Keratinocyte (primary cell): Measurements from ENCODE around the gene SMARCA1. TPM values are rescaled to one million over a fixed set of nuclear protein-coding genes. Genes with fewer than 3 reads are reported as not detected.

ENCODE experiments used
- DNase-seq: peaks from one replicate; pipeline ENCODE4 v3.0.0-alpha.2; 2011; ENCODE audit warnings: low read depth, missing footprints, low spot score
- FAIRE-seq: peaks from 2 replicates; lab custom pipeline; 2011; peaks lifted over from hg19 to GRCh38; lab: Jason Lieb, UNC
- H2AFZ ChIP-seq: 2 replicates; pipeline ENCODE4 v1.6.0; 2012; ENCODE audit warnings: low read length, control low read depth, inconsistent platforms; ENCODE audit not compliant: control insufficient read depth
- H3K27ac ChIP-seq: 2 replicates; pipeline ENCODE4 v1.5.1; 2011; ENCODE audit warnings: low read length; ENCODE audit not compliant: control insufficient read depth, insufficient read depth
- H3K27me3 ChIP-seq: 3 replicates; pipeline ENCODE4 v1.6.0; 2011; ENCODE audit warnings: low read length; ENCODE audit not compliant: control insufficient read depth, insufficient read depth; ENCODE audit errors: extremely low read depth
- H3K36me3 ChIP-seq, 2 experiments: 2 replicates in 1 of 2; 3 replicates in 1 of 2; pipeline ENCODE4 v1.5.1; 2011; ENCODE audit warnings: low read length in 2 of 2, mild to moderate bottlenecking in 1 of 2; ENCODE audit not compliant: control insufficient read depth in 2 of 2, insufficient read depth in 2 of 2; ENCODE audit errors: extremely low read depth in 1 of 2
- H3K4me1 ChIP-seq: 3 replicates; pipeline ENCODE4 v1.5.1; 2011; ENCODE audit warnings: low read length; ENCODE audit not compliant: control insufficient read depth, insufficient read depth; ENCODE audit errors: extremely low read depth
- H3K4me2 ChIP-seq: 3 replicates; pipeline ENCODE4 v1.6.0; 2011; ENCODE audit warnings: low read depth, low read length; ENCODE audit not compliant: control insufficient read depth, insufficient read depth; ENCODE audit errors: extremely low read depth
- H3K4me3 ChIP-seq, 3 experiments: fragments of 200-600 bp in 1 of 3; sonication (generic) in 1 of 3; 2 replicates in 2 of 3; 3 replicates in 1 of 3; pipeline ENCODE4 v1.5.1; 2011 to 2016; ENCODE audit warnings: low read length in 3 of 3, mild to moderate bottlenecking in 3 of 3, control low read depth in 2 of 3, inconsistent platforms in 1 of 3, low read depth in 1 of 3, mixed read lengths in 1 of 3, mixed run types in 1 of 3, moderate library complexity in 1 of 3; ENCODE audit not compliant: control insufficient read depth in 2 of 3, insufficient read depth in 2 of 3; ENCODE audit errors: extremely low read depth in 1 of 3
- H3K79me2 ChIP-seq: 2 replicates; pipeline ENCODE4 v1.6.0; 2012; ENCODE audit warnings: low read length; ENCODE audit not compliant: control insufficient read depth, insufficient read depth
- H3K9ac ChIP-seq: 3 replicates; pipeline ENCODE4 v1.6.0; 2011; ENCODE audit warnings: low read length; ENCODE audit not compliant: control insufficient read depth, insufficient read depth; ENCODE audit errors: extremely low read depth
- H3K9me1 ChIP-seq: 3 replicates; pipeline ENCODE4 v1.6.0; 2011; ENCODE audit warnings: low read length; ENCODE audit not compliant: control insufficient read depth, insufficient read depth; ENCODE audit errors: extremely low read depth
- H3K9me3 ChIP-seq: 2 replicates; pipeline ENCODE4 v1.5.1; 2012; ENCODE audit warnings: low read depth, low read length; ENCODE audit not compliant: control insufficient read depth
- H4K20me1 ChIP-seq: 3 replicates; pipeline ENCODE4 v1.6.0; 2011; ENCODE audit warnings: low read length; ENCODE audit not compliant: control insufficient read depth, insufficient read depth; ENCODE audit errors: extremely low read depth
- EZH2 ChIP-seq: IDR thresholded peaks from one replicate; pipeline ENCODE4 v1.6.1; 2012; ENCODE audit warnings: inconsistent platforms, mild to moderate bottlenecking, low read length, moderate library complexity
- dilution Hi-C: fragments of 300-500 bp; cut with MboI; formaldehyde crosslinking; loops from one replicate; pipeline ENCODE4 v1.7.0; 2020; ENCODE audit warnings: low sequenced_read_pairs; ENCODE audit not compliant: extremely low pct_ligation_motif_present
- polyA plus RNA-seq, 5 experiments: library from polyadenylated mRNA; depleted of rRNA in 3 of 5; stranded (reverse) in 3 of 5; stranded (forward) in 1 of 5; unstranded in 1 of 5; fragments of >200 nt; gene quantifications; 1 replicate in 1 of 5; 2 replicates in 3 of 5; 3 replicates in 1 of 5; pipeline versions ENCODE4 v1.2.1 to v1.2.3, GENCODE V29; 2011 to 2012; ENCODE audit warnings: missing spikeins in 2 of 5, low read depth in 1 of 5, low replicate concordance in 1 of 5
- TF ChIP-seq, protein P1 (sequence below), 3 experiments: IDR thresholded peaks in 1 of 3; conservative IDR thresholded peaks in 1 of 3; optimal IDR thresholded peaks in 1 of 3; 2 replicates in 2 of 3; 3 replicates in 1 of 3; pipeline versions ENCODE3 to v1.5.1; 2011; ENCODE audit warnings: low read length in 3 of 3, mild to moderate bottlenecking in 3 of 3, moderate library complexity in 2 of 3, control low read depth in 1 of 3, inconsistent platforms in 1 of 3; ENCODE audit not compliant: insufficient read depth in 2 of 3; ENCODE audit errors: extremely low read depth in 1 of 3

The SMARCA1 gene
- polyA plus RNA-seq, 1 donor (not counting 4 experiments of a cell fraction or from before 2014, with no cell fraction given) = 21.6 TPM

DNA sequence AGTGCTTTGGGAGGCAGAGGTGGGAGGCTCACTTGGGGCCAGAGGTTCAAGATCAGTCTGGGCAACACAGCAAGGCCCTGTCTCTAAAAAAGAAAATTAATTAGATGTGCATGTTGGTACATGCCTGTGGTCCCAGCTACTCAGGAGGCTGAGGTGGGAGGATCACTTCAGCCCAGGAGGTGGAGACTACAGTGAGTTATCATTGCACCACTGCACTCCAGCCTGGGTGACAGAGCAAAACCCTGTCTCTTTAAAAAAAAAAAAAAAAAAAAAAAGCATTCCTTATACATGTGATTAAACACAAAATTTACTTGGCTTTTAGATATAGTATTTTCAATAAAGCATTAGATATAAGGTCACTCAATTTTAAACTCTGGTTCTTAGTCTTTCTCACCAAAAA lies 34.9 kb downstream of the SMARCA1 start:
- no peak for DNase-seq
- H3K4me2 ChIP-seq = no peak overlapping the region
- H3K27ac ChIP-seq = no peak overlapping the region
- H3K4me3 ChIP-seq = no peak overlapping the region
- H3K27me3 ChIP-seq = no peaks in the 10 kb centered on the region
- H3K9me1 ChIP-seq = no peaks in the 10 kb centered on the region
- no peak overlapping the region for H3K9ac ChIP-seq
- H4K20me1 ChIP-seq = no peaks in the 10 kb centered on the region
- no peaks in the 10 kb centered on the region for H3K4me1 ChIP-seq
- dilution Hi-C loops = no loop called here
- H3K79me2 ChIP-seq = no peaks in the 10 kb centered on the region
- no peak overlapping the region for H2AFZ ChIP-seq
- no peak for FAIRE-seq
- H3K9me3 ChIP-seq = no peaks in the 10 kb centered on the region
- TF ChIP-seq EZH2 = no peak
- TF ChIP-seq, protein P1, sequence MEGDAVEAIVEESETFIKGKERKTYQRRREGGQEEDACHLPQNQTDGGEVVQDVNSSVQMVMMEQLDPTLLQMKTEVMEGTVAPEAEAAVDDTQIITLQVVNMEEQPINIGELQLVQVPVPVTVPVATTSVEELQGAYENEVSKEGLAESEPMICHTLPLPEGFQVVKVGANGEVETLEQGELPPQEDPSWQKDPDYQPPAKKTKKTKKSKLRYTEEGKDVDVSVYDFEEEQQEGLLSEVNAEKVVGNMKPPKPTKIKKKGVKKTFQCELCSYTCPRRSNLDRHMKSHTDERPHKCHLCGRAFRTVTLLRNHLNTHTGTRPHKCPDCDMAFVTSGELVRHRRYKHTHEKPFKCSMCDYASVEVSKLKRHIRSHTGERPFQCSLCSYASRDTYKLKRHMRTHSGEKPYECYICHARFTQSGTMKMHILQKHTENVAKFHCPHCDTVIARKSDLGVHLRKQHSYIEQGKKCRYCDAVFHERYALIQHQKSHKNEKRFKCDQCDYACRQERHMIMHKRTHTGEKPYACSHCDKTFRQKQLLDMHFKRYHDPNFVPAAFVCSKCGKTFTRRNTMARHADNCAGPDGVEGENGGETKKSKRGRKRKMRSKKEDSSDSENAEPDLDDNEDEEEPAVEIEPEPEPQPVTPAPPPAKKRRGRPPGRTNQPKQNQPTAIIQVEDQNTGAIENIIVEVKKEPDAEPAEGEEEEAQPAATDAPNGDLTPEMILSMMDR (optimal IDR thresholded peaks at IDR 0.05 in 1 of 3, IDR thresholded peaks at IDR 0.05 in 1 of 3, conservative IDR thresholded peaks at IDR 0.05 in 1 of 3; ENCODE audit: extremely low read depth in 1 of 3, insufficient read depth in 2 of 3, low read length in 3 of 3) = no peak
- peaks cover 0 to 2% of the 10 kb centered on the region in 2 experiments for H3K36me3 ChIP-seq

DNA sequence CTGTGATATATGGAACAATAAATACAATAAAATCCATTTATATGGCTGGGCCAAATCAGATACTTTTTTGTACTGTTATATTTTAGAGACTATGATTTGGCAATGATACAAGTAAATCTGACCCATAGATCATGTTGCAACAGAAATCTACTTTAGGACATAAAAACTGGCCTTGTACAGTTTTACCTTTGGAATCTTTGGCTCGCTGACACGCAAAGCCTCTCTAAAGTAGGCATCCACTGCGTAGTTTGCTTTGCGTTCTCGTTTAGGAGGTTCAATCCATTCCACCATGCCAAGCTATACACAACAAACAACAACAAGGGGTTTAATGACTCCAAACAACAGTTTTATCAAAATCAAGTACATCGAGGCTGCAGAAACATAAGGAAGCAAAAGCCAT lies 42.4 kb downstream of the SMARCA1 start:
- H4K20me1 ChIP-seq = no peaks in the 10 kb centered on the region
- H3K4me3 ChIP-seq = no peak overlapping the region
- H3K27ac ChIP-seq = no peak overlapping the region
- H3K9me3 ChIP-seq = no peaks in the 10 kb centered on the region
- no peaks in the 10 kb centered on the region for H3K4me1 ChIP-seq
- no peaks in the 10 kb centered on the region for H3K79me2 ChIP-seq
- no peak overlapping the region for H2AFZ ChIP-seq
- no peak overlapping the region for H3K9ac ChIP-seq
- no peaks in the 10 kb centered on the region for H3K9me1 ChIP-seq
- FAIRE-seq (no peak), DNase-seq (no peak)
- H3K27me3 ChIP-seq = no peaks in the 10 kb centered on the region
- TF ChIP-seq, protein P1 (optimal IDR thresholded peaks at IDR 0.05 in 1 of 3, IDR thresholded peaks at IDR 0.05 in 1 of 3, conservative IDR thresholded peaks at IDR 0.05 in 1 of 3; ENCODE audit: extremely low read depth in 1 of 3, insufficient read depth in 2 of 3, low read length in 3 of 3) = no peak
- no peak for TF ChIP-seq EZH2
- dilution Hi-C loops = no loop called here
- no peak overlapping the region for H3K4me2 ChIP-seq
- peaks cover 0 to 2% of the 10 kb centered on the region in 2 experiments for H3K36me3 ChIP-seq
